H9 (cell line): Measurements from ENCODE around the gene JAG2. TPM values are rescaled to one million over a fixed set of nuclear protein-coding genes. Genes with fewer than 3 reads are reported as not detected.

Experiments
- DNase-seq: peaks from one replicate; pipeline ENCODE4 v3.0.0-alpha.2; 2017
- H2AFZ ChIP-seq: one replicate; pipeline ENCODE4 v1.6.1; 2013; ENCODE audit warnings: mild to moderate bottlenecking, low read length, control low read depth, moderate library complexity
- H2AK5ac ChIP-seq: 2 replicates; pipeline ENCODE4 v1.6.1; 2013; ENCODE audit warnings: low read length, control low read depth, mixed read lengths; ENCODE audit not compliant: insufficient read length
- H2BK120ac ChIP-seq: one replicate; pipeline ENCODE4 v1.6.1; 2013; ENCODE audit warnings: low read depth, mild to moderate bottlenecking, low read length, control low read depth, inconsistent platforms; ENCODE audit not compliant: poor library complexity, severe bottlenecking
- H2BK12ac ChIP-seq: 2 replicates; pipeline ENCODE4 v1.6.1; 2013; ENCODE audit warnings: low read length, control low read depth, mixed read lengths, low read depth; ENCODE audit not compliant: insufficient read length
- H2BK15ac ChIP-seq: 2 replicates; pipeline ENCODE4 v1.6.1; 2013; ENCODE audit warnings: low read depth, low read length, control low read depth
- H2BK20ac ChIP-seq: one replicate; pipeline ENCODE4 v1.6.1; 2013; ENCODE audit warnings: low read depth, mild to moderate bottlenecking, low read length, control low read depth, inconsistent platforms; ENCODE audit not compliant: poor library complexity, severe bottlenecking
- H2BK5ac ChIP-seq: 2 replicates; pipeline ENCODE4 v1.6.1; 2013; ENCODE audit warnings: low read length, control low read depth, mixed read lengths; ENCODE audit not compliant: insufficient read length
- H3K14ac ChIP-seq: 2 replicates; pipeline ENCODE4 v1.6.1; 2013; ENCODE audit warnings: low read length, control low read depth; ENCODE audit not compliant: insufficient read depth
- H3K18ac ChIP-seq: 2 replicates; pipeline ENCODE4 v1.6.1; 2013; ENCODE audit warnings: low read depth, mild to moderate bottlenecking, mixed read lengths, low read length, control low read depth; ENCODE audit not compliant: insufficient read length
- H3K23ac ChIP-seq: 2 replicates; pipeline ENCODE4 v1.6.1; 2013; ENCODE audit warnings: low read length, control low read depth, mixed read lengths, low read depth; ENCODE audit not compliant: insufficient read length
- H3K23me2 ChIP-seq: 2 replicates; pipeline ENCODE4 v1.6.1; 2013; ENCODE audit warnings: low read depth, mild to moderate bottlenecking, mixed read lengths, low read length, control low read depth; ENCODE audit not compliant: insufficient read length, poor library complexity, severe bottlenecking
- H3K27ac ChIP-seq: 2 replicates; pipeline ENCODE4 v1.5.1; 2013; ENCODE audit warnings: low read length, control low read depth, mixed read lengths, low read depth; ENCODE audit not compliant: insufficient read length
- H3K27me3 ChIP-seq: 2 replicates; pipeline ENCODE4 v1.6.1; 2013; ENCODE audit warnings: low read length, control low read depth, inconsistent platforms; ENCODE audit not compliant: insufficient read depth
- H3K4ac ChIP-seq: 2 replicates; pipeline ENCODE4 v1.6.1; 2013; ENCODE audit warnings: low read depth, mild to moderate bottlenecking, control low read depth, inconsistent platforms, low read length, moderate library complexity
- H3K4me1 ChIP-seq: 2 replicates; pipeline ENCODE4 v1.6.1; 2013; ENCODE audit warnings: low read length, control low read depth, inconsistent platforms; ENCODE audit not compliant: insufficient read depth
- H3K4me2 ChIP-seq: 2 replicates; pipeline ENCODE4 v1.6.1; 2013; ENCODE audit warnings: low read length, control low read depth, mixed read lengths; ENCODE audit not compliant: insufficient read length, insufficient read depth
- H3K56ac ChIP-seq: 2 replicates; pipeline ENCODE4 v1.6.1; 2013; ENCODE audit warnings: low read depth, mild to moderate bottlenecking, mixed read lengths, low read length, control low read depth; ENCODE audit not compliant: insufficient read length
- H3K79me1 ChIP-seq: 2 replicates; pipeline ENCODE4 v1.6.1; 2013; ENCODE audit warnings: low read depth, mild to moderate bottlenecking, moderate library complexity, low read length, control low read depth, inconsistent platforms; ENCODE audit not compliant: insufficient read depth, poor library complexity, severe bottlenecking
- H3K79me2 ChIP-seq: 2 replicates; pipeline ENCODE4 v1.6.1; 2013; ENCODE audit warnings: low read length, control low read depth, inconsistent platforms; ENCODE audit not compliant: insufficient read depth
- H3K9ac ChIP-seq: 2 replicates; pipeline ENCODE4 v1.6.1; 2013; ENCODE audit warnings: low read length, control low read depth, mixed read lengths; ENCODE audit not compliant: insufficient read length; ENCODE audit errors: extremely low read depth
- H3K9me3 ChIP-seq: one replicate; pipeline ENCODE4 v1.6.1; 2013; ENCODE audit warnings: low read depth, low read length, inconsistent platforms; ENCODE audit not compliant: control insufficient read depth
- H3T11ph ChIP-seq: one replicate; pipeline ENCODE4 v1.6.1; 2013; ENCODE audit warnings: mild to moderate bottlenecking, low read length, control low read depth, inconsistent platforms
- H4K20me1 ChIP-seq: one replicate; pipeline ENCODE4 v1.6.1; 2013; ENCODE audit not compliant: control insufficient read depth, insufficient read length, insufficient read depth
- H4K5ac ChIP-seq: 2 replicates; pipeline ENCODE4 v1.6.1; 2013; ENCODE audit warnings: low read depth, mild to moderate bottlenecking, mixed read lengths, low read length, control low read depth; ENCODE audit not compliant: insufficient read length
- H4K8ac ChIP-seq: replicated peaks from 2 replicates; pipeline ENCODE4 v1.6.1; 2013; ENCODE audit warnings: low read length, control low read depth, mixed read lengths, low read depth; ENCODE audit not compliant: insufficient read length
- H4K91ac ChIP-seq: 2 replicates; pipeline ENCODE4 v1.6.1; 2013; ENCODE audit warnings: low read depth, mild to moderate bottlenecking, moderate library complexity, mixed read lengths, low read length, control low read depth; ENCODE audit not compliant: insufficient read length
- H3K27ac Mint-ChIP-seq, 3 experiments: 2 replicates in 2 of 3; 3 replicates in 1 of 3; pipeline ENCODE4 v1.8.0; 2020 to 2021; ENCODE audit warnings: mixed read lengths in 3 of 3, mild to moderate bottlenecking in 1 of 3, moderate library complexity in 1 of 3
- H3K27me3 Mint-ChIP-seq: 2 replicates; pipeline ENCODE4 v1.8.0; 2021; ENCODE audit warnings: low read depth, mild to moderate bottlenecking, moderate library complexity, mixed read lengths
- H3K36me3 Mint-ChIP-seq, 3 experiments: 2 replicates in 2 of 3; 3 replicates in 1 of 3; pipeline ENCODE4 v1.8.0; 2020 to 2021; ENCODE audit warnings: low read depth in 3 of 3, mixed read lengths in 3 of 3; ENCODE audit not compliant: insufficient read depth in 1 of 3
- H3K4me1 Mint-ChIP-seq, 2 experiments: 2 replicates each; pipeline ENCODE4 v1.8.0; 2020; ENCODE audit warnings: mixed read lengths in 2 of 2
- H3K4me3 Mint-ChIP-seq, 2 experiments: 2 replicates in 1 of 2; 3 replicates in 1 of 2; pipeline ENCODE4 v1.8.0; 2020 to 2021; ENCODE audit warnings: mild to moderate bottlenecking in 2 of 2, mixed read lengths in 2 of 2, moderate library complexity in 1 of 2
- H3K9me3 Mint-ChIP-seq, 2 experiments: 2 replicates in 1 of 2; 3 replicates in 1 of 2; pipeline ENCODE4 v1.8.0; 2020; ENCODE audit warnings: mild to moderate bottlenecking in 2 of 2, mixed read lengths in 2 of 2, moderate library complexity in 1 of 2
- whole genome bisulfite sequencing: extraction: QIAGEN DNeasy Blood & Tissue Kit; methylation state at CpG from one replicate; pipeline ENCODE4 v1.1.7; 2013; ENCODE audit warnings: missing lambda C conversion rate, low lambda C conversion rate, mixed read lengths; ENCODE audit not compliant: insufficient read length; ENCODE audit errors: extremely low coverage; 5-methylcytosine and 5-hydroxymethylcytosine counted together
- total RNA-seq: library from RNA; stranded (reverse); gene quantifications from 2 replicates; pipeline ENCODE4 v1.2.1, GENCODE V29; 2021
- TF ChIP-seq, protein P1 (sequence below): fragments of 200-600 bp; sonication (generic); conservative IDR thresholded peaks from 3 replicates; pipeline ENCODE4 v1.8.0; 2021; ENCODE audit warnings: antibody characterized with exemption, mild to moderate bottlenecking

The JAG2 gene
- total RNA-seq, 1 experiment from 2014 or later, result 11.4 TPM

DNA sequence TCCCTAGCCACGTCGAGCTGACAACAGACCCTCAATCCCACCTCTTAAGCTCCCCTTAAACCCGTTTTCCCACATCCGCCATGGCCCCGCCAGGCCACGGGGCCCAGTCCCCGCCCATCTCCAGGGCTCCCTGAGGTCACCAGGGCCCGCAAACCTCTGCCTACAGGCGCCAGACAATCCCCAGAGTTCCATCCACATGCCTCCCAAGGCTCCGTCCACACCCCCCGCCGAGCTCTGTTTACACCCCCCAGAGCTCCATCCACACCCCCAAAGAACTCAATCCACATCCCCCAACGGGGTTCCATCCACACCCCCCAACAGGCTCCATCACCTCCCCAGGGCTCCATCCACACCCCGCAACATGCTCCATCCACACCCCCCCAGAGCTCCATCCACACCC lies 9.2 kb downstream of the JAG2 start:
- Histone ChIP-seq H2AK5ac (no peak overlapping the region), H3K4me1 (no peaks in the 10 kb centered on the region), H3K27ac (no peak overlapping the region), H3K4ac (no peak overlapping the region), H3K4me2 (no peak overlapping the region), H2BK12ac (no peak overlapping the region), H3K56ac (no peak overlapping the region), H3K27me3 (no peaks in the 10 kb centered on the region), H3K23me2 (no peaks in the 10 kb centered on the region), H3K79me1 (no peaks in the 10 kb centered on the region), H3K23ac (no peak overlapping the region), H2BK20ac (no peak overlapping the region), H3K9me3 (no peaks in the 10 kb centered on the region), H2BK120ac (no peak overlapping the region), H3K9ac (no peak overlapping the region), H3K18ac (no peak overlapping the region), H2BK5ac (no peak overlapping the region), H3K14ac (no peak overlapping the region), H2AFZ (no peak overlapping the region), H4K20me1 (no peaks in the 10 kb centered on the region), H4K5ac (no peak overlapping the region), H2BK15ac (no peak overlapping the region), H4K91ac (no peak overlapping the region), H4K8ac (no peak overlapping the region), H3T11ph (no peak overlapping the region), H3K79me2 (no peaks in the 10 kb centered on the region)
- H3K27ac Mint-ChIP-seq, result no peak overlapping the region
- TF ChIP-seq, protein P1, sequence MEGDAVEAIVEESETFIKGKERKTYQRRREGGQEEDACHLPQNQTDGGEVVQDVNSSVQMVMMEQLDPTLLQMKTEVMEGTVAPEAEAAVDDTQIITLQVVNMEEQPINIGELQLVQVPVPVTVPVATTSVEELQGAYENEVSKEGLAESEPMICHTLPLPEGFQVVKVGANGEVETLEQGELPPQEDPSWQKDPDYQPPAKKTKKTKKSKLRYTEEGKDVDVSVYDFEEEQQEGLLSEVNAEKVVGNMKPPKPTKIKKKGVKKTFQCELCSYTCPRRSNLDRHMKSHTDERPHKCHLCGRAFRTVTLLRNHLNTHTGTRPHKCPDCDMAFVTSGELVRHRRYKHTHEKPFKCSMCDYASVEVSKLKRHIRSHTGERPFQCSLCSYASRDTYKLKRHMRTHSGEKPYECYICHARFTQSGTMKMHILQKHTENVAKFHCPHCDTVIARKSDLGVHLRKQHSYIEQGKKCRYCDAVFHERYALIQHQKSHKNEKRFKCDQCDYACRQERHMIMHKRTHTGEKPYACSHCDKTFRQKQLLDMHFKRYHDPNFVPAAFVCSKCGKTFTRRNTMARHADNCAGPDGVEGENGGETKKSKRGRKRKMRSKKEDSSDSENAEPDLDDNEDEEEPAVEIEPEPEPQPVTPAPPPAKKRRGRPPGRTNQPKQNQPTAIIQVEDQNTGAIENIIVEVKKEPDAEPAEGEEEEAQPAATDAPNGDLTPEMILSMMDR, result no peak
- H3K36me3 Mint-ChIP-seq, result no peaks in the 10 kb centered on the region
- H3K9me3 Mint-ChIP-seq, result no peaks in the 10 kb centered on the region
- WGBS, result no CpG with 5 or more reads among the region's 14 CpGs
- no peak overlapping the region for H3K4me3 Mint-ChIP-seq
- H3K4me1 Mint-ChIP-seq, result peaks cover 2 to 36% of the 10 kb centered on the region in 2 experiments
- DNase-seq, result no peak
- H3K27me3 Mint-ChIP-seq, result peaks cover 1% of the 10 kb centered on the region; the same call in 1 of the 2 replicates
